Hepatocyte (in vitro differentiated cells): ENCODE results near the gene RPE. TPM values are rescaled to one million over a fixed set of nuclear protein-coding genes. Genes with fewer than 3 reads are reported as not detected.

ENCODE experiments used
- DNase-seq: peaks from one replicate; pipeline ENCODE4 v3.0.0-alpha.2; 2016; ENCODE audit warnings: low spot score
- H2AFZ ChIP-seq: fragments of 200-600 bp; sonication (generic); 2 replicates; pipeline ENCODE4 v1.6.0; 2016; ENCODE audit warnings: antibody characterized with exemption, mild to moderate bottlenecking
- H3K27ac ChIP-seq: fragments of 200-600 bp; sonication (generic); 2 replicates; pipeline ENCODE4 v1.5.1; 2016; ENCODE audit warnings: mild to moderate bottlenecking
- H3K27me3 ChIP-seq: fragments of 200-600 bp; sonication (generic); 2 replicates; pipeline ENCODE4 v1.6.1; 2016
- H3K36me3 ChIP-seq: fragments of 200-600 bp; sonication (generic); replicated peaks from 2 replicates; pipeline ENCODE4 v1.5.1; 2016; ENCODE audit warnings: low read depth; ENCODE audit not compliant: insufficient read depth
- H3K4me1 ChIP-seq: fragments of 200-600 bp; sonication (generic); 2 replicates; pipeline ENCODE4 v1.5.1; 2016; ENCODE audit warnings: mild to moderate bottlenecking, moderate library complexity; ENCODE audit not compliant: insufficient read depth
- H3K4me2 ChIP-seq: fragments of 200-600 bp; sonication (generic); 2 replicates; pipeline ENCODE4 v1.6.0; 2016
- H3K4me3 ChIP-seq: fragments of 200-600 bp; sonication (generic); 2 replicates; pipeline ENCODE4 v1.5.1; 2016; ENCODE audit warnings: mild to moderate bottlenecking
- H3K79me2 ChIP-seq: fragments of 200-600 bp; sonication (generic); 2 replicates; pipeline ENCODE4 v1.6.0; 2017; ENCODE audit warnings: mild to moderate bottlenecking
- H3K9me2 ChIP-seq: fragments of 200-600 bp; sonication (generic); replicated peaks from 2 replicates; pipeline ENCODE4 v1.6.0; 2017; ENCODE audit warnings: mild to moderate bottlenecking; ENCODE audit not compliant: insufficient read depth
- H3K9me3 ChIP-seq: fragments of 200-600 bp; sonication (generic); 2 replicates; pipeline ENCODE4 v1.5.1; 2016; ENCODE audit warnings: low read depth, mild to moderate bottlenecking
- H4K20me1 ChIP-seq: fragments of 200-600 bp; sonication (generic); 2 replicates; pipeline ENCODE4 v1.6.0; 2016; ENCODE audit warnings: mild to moderate bottlenecking; ENCODE audit not compliant: insufficient read depth, poor library complexity, severe bottlenecking
- CTCF ChIP-seq: fragments of 200-600 bp; sonication (generic); IDR thresholded peaks from 2 replicates; pipeline ENCODE4 v1.5.1; 2016; ENCODE audit warnings: antibody characterized with exemption, mild to moderate bottlenecking; ENCODE audit not compliant: poor library complexity
- EZH2 ChIP-seq: fragments of 200-600 bp; sonication (generic); IDR thresholded peaks from 2 replicates; pipeline ENCODE4 v1.6.1; 2016; ENCODE audit warnings: antibody characterized with exemption, mild to moderate bottlenecking, borderline replicate concordance
- EZH2phosphoT487 ChIP-seq: fragments of 200-600 bp; sonication (generic); IDR thresholded peaks from one replicate; pipeline ENCODE4 v1.6.1; 2018; ENCODE audit warnings: antibody characterized with exemption, mild to moderate bottlenecking, low read depth, moderate library complexity; ENCODE audit not compliant: unreplicated experiment, severe bottlenecking
- WGBS: methylation state at CpG from one replicate; pipeline ENCODE4 v1.1.6; 2016; ENCODE audit warnings: low lambda C conversion rate; ENCODE audit errors: missing lambda C conversion rate; 5-methylcytosine and 5-hydroxymethylcytosine counted together
- polyA plus RNA-seq: library from polyadenylated mRNA; unstranded; fragments of >200 nt; fragmentation: Nextera tagmentation; extraction: Ambion mirVana; gene quantifications from 2 replicates; pipeline ENCODE4 v1.2.1, GENCODE V29; 2016
- total RNA-seq: library from RNA; depleted of rRNA; stranded (reverse); fragments of >200 nt; gene quantifications from 2 replicates; pipeline ENCODE4 v1.2.3, GENCODE V29; 2014

Gene RPE
- total and polyA plus RNA-seq, 2 experiments from 2014 or later, result 31.8 to 47.6 TPM

- Histone ChIP-seq H4K20me1 (no peaks in the 10 kb centered on the region), H3K27me3 (no peaks in the 10 kb centered on the region), H3K36me3 (no peaks in the 10 kb centered on the region), H3K4me3 (no peak overlapping the region), H3K4me2 (no peak overlapping the region), H3K9me3 (no peaks in the 10 kb centered on the region), H3K9me2 (no peaks in the 10 kb centered on the region), H3K4me1 (no peaks in the 10 kb centered on the region), H2AFZ (no peak overlapping the region), H3K27ac (no peak overlapping the region), H3K79me2 (no peaks in the 10 kb centered on the region)
- no peak for DNase-seq
- TF ChIP-seq EZH2 (no peak), EZH2phosphoT487 (no peak), CTCF (no peak)
- 93% methylated on average over 4 of the region's 4 CpGs for WGBS
These were observed 32.7 kb upstream of the RPE start for GRCh38 chr2:209969692-209970091.

- Histone ChIP-seq H3K4me2 (no peak overlapping the region), H2AFZ (no peak overlapping the region), H3K79me2 (no peaks in the 10 kb centered on the region), H3K27me3 (no peaks in the 10 kb centered on the region), H3K27ac (no peak overlapping the region), H3K9me2 (no peaks in the 10 kb centered on the region), H4K20me1 (no peaks in the 10 kb centered on the region), H3K4me3 (no peak overlapping the region), H3K36me3 (no peaks in the 10 kb centered on the region), H3K4me1 (no peaks in the 10 kb centered on the region), H3K9me3 (no peaks in the 10 kb centered on the region)
- WGBS, result 83% methylated on average over 2 of the region's 2 CpGs
- DNase-seq, result no peak
- TF ChIP-seq EZH2phosphoT487 (no peak), EZH2 (no peak), CTCF (no peak)
These were observed 32.2 kb upstream of the RPE start for GRCh38 chr2:209970271-209970670.

GRCh38 chr2:209970711-209971110 is 31.7 kb upstream of the RPE start:
- Histone ChIP-seq H3K27me3 (no peaks in the 10 kb centered on the region), H3K4me3 (no peak overlapping the region), H3K27ac (no peak overlapping the region), H3K4me2 (no peak overlapping the region), H3K36me3 (no peaks in the 10 kb centered on the region), H3K4me1 (no peaks in the 10 kb centered on the region), H2AFZ (no peak overlapping the region), H3K9me2 (no peaks in the 10 kb centered on the region), H4K20me1 (no peaks in the 10 kb centered on the region), H3K79me2 (no peaks in the 10 kb centered on the region), H3K9me3 (no peaks in the 10 kb centered on the region)
- TF ChIP-seq EZH2, result no peak
- no peak for TF ChIP-seq EZH2phosphoT487
- TF ChIP-seq CTCF, result no peak
- WGBS, result 62% methylated on average over 4 of the region's 4 CpGs
- no peak for DNase-seq

- no peak for DNase-seq
- no peaks in the 10 kb centered on the region for H3K9me2 ChIP-seq
- H3K4me2 ChIP-seq, result no peak overlapping the region
- no peaks in the 10 kb centered on the region for H3K4me1 ChIP-seq
- WGBS, result 32% methylated on average over 1 of the region's 1 CpG
- H3K27me3 ChIP-seq, result no peaks in the 10 kb centered on the region
- no peak overlapping the region for H3K27ac ChIP-seq
- no peaks in the 10 kb centered on the region for H3K36me3 ChIP-seq
- H3K4me3 ChIP-seq, result no peak overlapping the region
- H3K9me3 ChIP-seq, result no peaks in the 10 kb centered on the region
- H4K20me1 ChIP-seq, result no peaks in the 10 kb centered on the region
- no peak for TF ChIP-seq EZH2phosphoT487
- TF ChIP-seq EZH2, result no peak
- TF ChIP-seq CTCF, result no peak
- H3K79me2 ChIP-seq, result no peaks in the 10 kb centered on the region
- no peak overlapping the region for H2AFZ ChIP-seq
These were observed 29.1 kb upstream of the RPE start for GRCh38 chr2:209973328-209973727.
